ENCODE data around the gene CHID1.

DNA sequence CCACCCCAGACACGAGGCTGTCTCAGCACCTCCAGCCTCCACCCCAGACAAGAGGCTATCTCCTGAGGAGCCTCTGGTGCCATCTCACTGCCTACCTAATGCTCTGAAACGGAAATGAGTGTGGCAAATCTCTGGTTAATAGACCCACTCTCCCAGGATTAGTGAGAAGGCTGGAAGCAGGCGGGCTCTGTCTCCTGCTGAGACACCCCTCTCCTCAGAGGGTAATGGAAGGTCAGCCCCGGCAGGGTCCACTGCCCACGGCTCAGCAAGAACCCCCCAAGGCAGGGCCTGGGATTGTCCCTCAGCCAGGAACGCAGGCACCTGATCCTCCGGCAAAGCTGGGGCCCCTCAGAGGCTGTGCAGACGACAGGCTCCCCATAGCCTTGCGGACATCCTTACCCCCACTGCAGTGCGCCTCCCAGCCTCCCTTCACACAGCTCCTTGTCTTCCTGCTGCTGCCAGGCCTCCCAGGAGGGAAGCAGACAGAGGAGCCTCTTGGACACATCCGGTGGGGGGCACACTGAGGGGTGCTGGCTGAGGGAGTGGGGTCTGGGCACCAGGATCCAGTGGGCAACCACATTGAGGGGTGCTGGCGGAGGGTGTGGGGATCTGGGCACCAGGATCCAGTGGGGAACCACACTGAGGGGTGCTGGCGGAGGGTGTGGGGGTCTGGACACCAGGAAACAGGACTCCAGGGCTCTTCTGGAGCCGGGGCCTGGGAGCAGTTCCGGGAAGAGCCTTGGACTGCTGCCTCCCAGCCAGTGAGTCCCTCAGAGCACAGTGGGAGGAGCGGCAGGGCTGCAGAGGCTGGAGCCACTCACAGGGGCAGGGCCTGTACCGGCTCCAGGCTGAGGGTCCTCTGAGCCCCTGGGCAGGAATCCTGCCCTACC lies 13.1 kb downstream of the CHID1 start:
- TF ChIP-seq POLR2A (IDR thresholded peaks at IDR 0.05; ENCODE audit: low read depth, low read length), result no peak
- TF ChIP-seq POLR2AphosphoS5 (IDR thresholded peaks at IDR 0.05; ENCODE audit: low read depth, low read length), result no peak

Measured in GM12892 (cell line).